D721Med (cell line): ENCODE data around the gene BRF1.

Experiments
- DNase-seq: peaks from one replicate; pipeline ENCODE4 v3.0.0; 2011; ENCODE audit warnings: low spot score; ENCODE audit not compliant: insufficient read length
- FAIRE-seq: peaks from 2 replicates; lab custom pipeline; 2011; peaks lifted over from hg19 to GRCh38; lab: Jason Lieb, UNC
- CTCF ChIP-seq: IDR thresholded peaks from 2 replicates; pipeline ENCODE4 v1.5.1; 2012; ENCODE audit warnings: mild to moderate bottlenecking, control low read depth; ENCODE audit not compliant: insufficient read depth; ENCODE audit errors: missing control alignments

BRF1 gene

GRCh38 chr14:105286759-105287144 lies 14.0 kb downstream of the BRF1 start:
- no peak for FAIRE-seq
- no peak for TF ChIP-seq CTCF
- DNase-seq: no peak

GRCh38 chr14:105285174-105285573 lies 15.6 kb downstream of the BRF1 start:
- FAIRE-seq: no peak
- DNase-seq: no peak
- TF ChIP-seq CTCF: no peak

DNA sequence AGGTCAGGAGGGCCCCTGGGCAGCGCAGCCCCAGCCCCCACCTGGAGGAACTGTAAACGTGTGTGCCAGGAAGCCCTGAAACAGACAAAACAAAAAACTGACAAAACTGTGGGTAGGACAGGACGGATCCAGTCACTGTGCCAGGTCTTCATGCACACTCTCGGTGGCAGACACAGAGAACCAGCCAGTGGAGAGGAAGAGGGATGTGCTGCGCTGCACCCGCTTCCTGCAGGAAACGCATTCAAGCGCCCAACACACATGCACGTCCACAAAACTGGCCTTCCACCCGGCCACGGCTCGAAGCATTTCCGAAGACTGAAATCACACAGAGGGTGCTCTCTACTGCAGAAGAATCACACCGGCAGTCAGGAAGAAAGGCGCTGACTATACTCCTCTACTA lies 16.9 kb downstream of the BRF1 start:
- DNase-seq: no peak
- no peak for TF ChIP-seq CTCF
- FAIRE-seq: no peak

GRCh38 chr14:105283028-105283427 lies 17.8 kb downstream of the BRF1 start:
- DNase-seq (no peak), FAIRE-seq (no peak)
- no peak for TF ChIP-seq CTCF

- TF ChIP-seq CTCF: no peak
- DNase-seq: no peak
- FAIRE-seq: no peak
Observed at GRCh38 chr14:105282098-105282725, 18.6 kb downstream of the BRF1 start.

DNA sequence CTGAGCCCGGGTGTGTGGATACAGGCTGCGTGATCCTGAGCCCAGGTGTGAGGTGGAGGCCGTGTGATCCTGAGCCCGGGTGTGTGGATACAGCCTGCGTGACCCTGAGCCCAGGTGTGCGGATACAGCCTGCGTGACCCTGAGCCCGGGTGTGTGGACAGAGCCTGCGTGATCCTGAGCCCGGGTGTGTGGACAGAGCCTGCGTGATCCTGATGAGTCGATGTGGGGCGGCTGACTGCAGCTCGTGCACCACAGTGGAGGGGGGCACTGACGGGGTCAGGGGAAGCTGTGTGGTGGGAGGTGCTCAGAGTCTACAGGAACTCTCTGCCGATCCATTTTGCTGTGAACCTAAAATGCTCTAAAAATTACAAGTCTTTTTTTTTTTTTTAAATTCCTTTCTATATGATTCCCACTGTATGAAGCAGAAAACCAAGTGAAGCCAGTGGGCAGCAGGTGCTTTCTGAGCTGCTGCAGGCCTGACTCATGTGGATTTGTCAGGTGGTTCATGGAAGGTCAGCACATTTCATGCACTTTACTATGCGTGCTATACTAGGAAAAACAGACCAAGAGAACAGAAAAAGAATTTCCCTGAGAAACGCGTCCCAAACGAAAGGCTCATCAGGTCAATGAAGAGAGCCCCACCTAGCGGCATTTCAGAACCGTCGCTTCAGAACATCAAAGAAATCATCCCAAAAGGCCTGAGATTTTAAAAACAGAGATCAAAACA lies 19.3 kb downstream of the BRF1 start:
- DNase-seq: no peak
- FAIRE-seq: no peak
- peak; percentile 45 for TF ChIP-seq CTCF

- no peak for TF ChIP-seq CTCF
- FAIRE-seq (no peak), DNase-seq (no peak)
Observed at GRCh38 chr14:105280525-105280924, 20.3 kb downstream of the BRF1 start.
